Stimulated activated CD4-positive, alpha-beta T cell treated with anti-CD3 and anti-CD28 coated beads, Interleukin-2, amount 100 ng/mL, for 4 hours (primary cell): ENCODE data around the gene PTCD3.

Experiments
- DNase-seq: peaks from one replicate; pipeline ENCODE4 v3.0.0-alpha.2; 2020; ENCODE audit warnings: low read depth

Gene PTCD3

DNA sequence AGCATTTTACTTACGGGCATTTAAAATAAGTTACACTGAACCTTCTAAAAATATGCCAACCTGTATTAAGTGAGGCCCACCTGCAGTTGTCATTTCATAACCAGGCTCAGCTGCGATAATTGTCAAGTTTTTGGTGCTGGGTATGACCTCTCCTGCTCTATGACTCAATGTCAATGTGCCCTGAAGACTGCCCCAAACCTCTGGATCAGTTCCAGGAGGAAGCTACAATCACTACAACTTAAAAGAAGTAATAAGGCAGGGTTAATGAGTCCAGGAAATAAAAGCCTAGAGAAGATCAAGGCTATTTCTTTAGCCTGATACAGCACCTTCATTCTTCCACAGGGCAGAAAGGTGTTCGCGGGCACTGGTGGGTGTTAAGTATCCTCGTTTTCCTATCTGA lies 23.3 kb upstream of the PTCD3 start:
- DNase-seq, result no peak

DNA sequence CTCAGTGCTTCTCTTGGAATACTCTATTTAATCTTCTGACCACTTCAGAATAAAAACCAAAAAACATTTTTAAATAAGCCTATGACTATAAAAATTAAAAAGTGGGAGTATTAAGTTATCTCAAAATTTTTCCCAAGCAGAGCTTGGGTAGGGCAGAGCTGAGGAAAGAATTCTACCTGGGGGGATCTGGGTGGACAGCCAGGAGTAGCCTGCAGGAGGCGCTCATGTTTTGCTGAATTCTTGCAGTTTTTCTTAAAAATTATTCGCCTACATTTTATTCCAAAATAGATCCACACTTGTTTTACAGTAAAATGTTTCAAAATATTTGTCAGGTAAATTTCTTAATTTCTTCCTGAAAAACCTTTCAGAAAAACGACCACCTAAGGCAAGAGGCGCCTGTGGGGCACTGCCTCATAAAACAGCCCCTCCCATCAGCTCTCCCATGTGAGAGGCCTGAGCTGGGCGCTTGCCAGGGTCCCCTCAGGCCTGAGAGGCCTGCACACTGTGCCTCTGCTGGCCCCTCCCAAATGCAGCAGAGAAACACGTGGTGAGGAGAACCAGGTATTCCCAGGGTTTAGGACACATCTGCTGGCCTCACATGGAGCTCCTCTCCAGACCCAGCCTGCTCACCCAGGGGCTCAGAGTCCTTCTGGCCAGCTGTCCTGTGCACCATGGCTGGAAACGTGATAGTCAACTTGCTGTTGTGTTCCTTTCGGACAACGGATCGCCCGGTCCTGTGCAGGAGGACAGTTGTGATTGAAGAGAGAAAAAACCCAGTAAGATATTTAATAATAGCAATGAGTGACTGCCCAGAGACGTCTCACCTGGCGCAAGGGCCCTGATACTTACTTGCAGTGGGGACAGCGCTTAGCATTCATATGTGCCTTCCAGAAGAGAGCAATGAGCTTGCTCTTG lies 17.8 kb upstream of the PTCD3 start:
- DNase-seq, result no peak

GRCh38 chr2:86094229-86094628 lies 11.8 kb upstream of the PTCD3 start:
- DNase-seq, result no peak

DNA sequence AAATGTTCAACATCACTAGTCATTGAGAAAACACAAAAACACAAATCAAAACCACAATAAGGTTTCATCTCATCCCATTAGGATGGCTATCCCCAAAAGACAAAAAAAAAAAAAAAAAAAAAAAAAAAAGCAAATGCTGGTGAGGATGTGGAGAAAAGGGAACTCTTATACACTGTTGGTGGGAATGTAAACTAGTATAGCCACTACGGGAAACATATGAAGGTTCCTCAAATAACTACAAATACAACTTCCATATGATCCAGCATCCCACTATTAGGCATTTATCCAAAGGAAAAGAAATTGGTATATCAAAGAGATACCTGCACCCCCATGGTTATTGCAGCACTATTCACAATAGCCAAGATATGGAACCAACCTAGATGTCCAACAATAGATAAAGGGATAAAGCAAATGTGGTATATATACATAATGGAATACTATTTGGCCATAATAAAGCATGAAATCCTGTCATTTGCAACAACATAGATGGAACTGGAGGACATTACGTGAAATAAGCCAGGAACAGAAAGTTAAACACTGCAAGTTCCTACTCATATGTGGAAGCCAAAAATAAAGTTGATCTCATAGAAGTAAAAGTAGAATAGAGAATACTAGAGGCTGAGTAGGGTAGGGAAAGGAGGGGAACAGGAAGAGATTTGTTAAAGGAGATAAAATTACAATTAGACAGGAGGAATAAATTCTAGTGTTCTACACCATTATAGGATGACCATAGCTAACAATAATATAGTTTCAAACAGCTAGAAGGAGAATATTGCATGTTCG lies 8.7 kb upstream of the PTCD3 start:
- no peak for DNase-seq

- no peak for DNase-seq
Measured at GRCh38 chr2:86097913-86098312, 8.1 kb upstream of the PTCD3 start.

GRCh38 chr2:86102157-86102556 lies 3.9 kb upstream of the PTCD3 start:
- no peak for DNase-seq

- DNase-seq, result peak; percentile 71
Measured at GRCh38 chr2:86105252-86105968, 625 bp upstream of the PTCD3 start, which contains the start of gene POLR1A. Gene POLR1A (minus strand): TSS chr2:86105886. CDS start chr2:86105776, 110 bp downstream.

DNA sequence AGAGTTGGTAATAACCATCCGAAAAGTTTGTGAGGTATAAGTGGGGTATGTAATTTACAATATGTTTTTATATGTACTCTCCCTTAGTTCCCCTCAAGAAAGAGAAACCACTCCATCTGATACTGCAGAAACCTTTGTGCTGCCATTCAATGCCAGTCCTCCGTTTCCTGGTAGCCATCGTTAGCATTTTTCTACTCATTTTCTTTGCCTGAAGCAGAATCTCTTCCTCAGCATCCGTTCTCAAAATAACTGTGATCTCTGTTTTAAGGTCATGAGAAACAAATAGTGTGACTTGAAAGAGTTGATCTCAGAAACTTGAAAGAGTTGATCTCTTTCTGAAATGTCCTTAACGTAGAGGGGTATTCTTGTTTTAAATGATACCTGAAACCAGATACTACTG lies 996 bp downstream of the PTCD3 start:
- DNase-seq, result no peak

- DNase-seq, result no peak
Measured at GRCh38 chr2:86118130-86118529, 12.1 kb downstream of the PTCD3 start.

DNA sequence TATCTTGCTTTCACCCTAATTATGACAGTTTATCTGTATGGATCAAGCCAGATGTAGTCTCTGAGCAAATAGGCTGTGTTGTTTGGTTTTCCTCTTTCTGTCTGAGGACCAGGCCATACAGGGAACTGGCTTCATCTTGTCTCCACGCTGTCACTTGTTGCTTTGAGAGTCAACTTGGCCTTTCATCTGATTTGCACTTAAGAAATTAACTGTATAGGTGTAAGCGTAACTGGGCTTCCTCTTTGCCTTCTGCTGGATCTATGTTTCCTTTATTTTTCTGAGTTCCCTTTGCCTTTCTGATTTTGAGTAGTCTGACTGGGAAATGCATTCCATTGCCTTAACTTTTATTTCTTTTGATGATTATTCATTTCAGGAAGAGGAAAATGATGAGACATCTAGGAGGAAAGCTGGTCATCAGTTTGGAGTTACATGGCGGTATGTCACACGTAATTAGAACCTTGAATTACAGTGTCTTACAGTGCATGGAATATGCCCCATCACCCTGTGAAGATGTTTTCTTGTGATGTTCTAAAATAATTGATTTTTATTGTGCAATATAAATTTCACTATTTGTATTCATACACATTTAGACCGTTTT lies 17.4 kb downstream of the PTCD3 start:
- no peak for DNase-seq

- DNase-seq, result no peak
Measured at GRCh38 chr2:86124683-86125082, 18.6 kb downstream of the PTCD3 start.

DNA sequence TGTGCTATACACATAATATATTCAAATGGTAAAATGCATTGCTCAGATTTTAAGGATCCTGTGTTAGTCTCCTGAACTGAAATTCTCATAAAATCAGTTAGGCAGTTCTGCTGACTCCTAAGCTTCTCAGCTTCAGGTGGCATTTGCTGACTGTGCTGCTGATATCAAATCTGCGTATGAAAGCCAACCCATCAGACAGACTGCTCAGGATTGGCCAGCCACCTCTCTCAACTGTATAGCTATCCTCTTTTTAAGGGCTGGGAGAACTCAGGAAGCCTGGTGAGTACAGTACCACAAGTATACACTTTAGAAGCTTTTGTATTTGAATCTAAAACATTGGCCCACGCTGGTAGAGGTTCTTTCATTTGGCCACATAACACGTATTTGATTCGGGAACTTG lies 28.7 kb downstream of the PTCD3 start:
- no peak for DNase-seq

GRCh38 chr2:86135653-86136052 lies 29.6 kb downstream of the PTCD3 start:
- no peak for DNase-seq

GRCh38 chr2:86136141-86136540 lies 30.1 kb downstream of the PTCD3 start:
- DNase-seq, result no peak

GRCh38 chr2:86138736-86139625 lies 32.9 kb downstream of the PTCD3 start:
- no peak for DNase-seq

GRCh38 chr2:86139981-86140380 lies 33.9 kb downstream of the PTCD3 start:
- DNase-seq, result no peak

- no peak for DNase-seq
Measured at GRCh38 chr2:86140969-86141392, 34.9 kb downstream of the PTCD3 start.

- DNase-seq, result no peak
Measured at GRCh38 chr2:86142436-86143257, 36.6 kb downstream of the PTCD3 start.

GRCh38 chr2:86143307-86143706 lies 37.3 kb downstream of the PTCD3 start:
- DNase-seq, result no peak
